Rectal smooth muscle tissue (tissue), 1 donor: ENCODE measurements around the gene MTMR1.

ENCODE experiments used
- H3K27ac ChIP-seq: one replicate; pipeline ENCODE4 v1.7.0; 2013; ENCODE audit warnings: low read depth, low read length, inconsistent platforms
- H3K27me3 ChIP-seq: one replicate; pipeline ENCODE4 v1.7.0; 2013; ENCODE audit warnings: low read length; ENCODE audit not compliant: control insufficient read depth, insufficient read depth
- H3K36me3 ChIP-seq: one replicate; pipeline ENCODE4 v1.7.0; 2013; ENCODE audit warnings: low read length; ENCODE audit not compliant: control insufficient read depth, insufficient read depth
- H3K4me1 ChIP-seq: one replicate; pipeline ENCODE4 v1.7.0; 2013; ENCODE audit warnings: low read length; ENCODE audit not compliant: control insufficient read depth, insufficient read depth
- H3K4me3 ChIP-seq: one replicate; pipeline ENCODE4 v1.7.0; 2013; ENCODE audit warnings: low read length
- H3K9ac ChIP-seq: one replicate; pipeline ENCODE4 v1.7.0; 2013; ENCODE audit warnings: low read length

MTMR1 gene

GRCh38 chrX:150683112-150683511, 10.1 kb upstream of the MTMR1 start:
- no peaks in the 10 kb centered on the region for H3K36me3 ChIP-seq
- no peak overlapping the region for H3K9ac ChIP-seq
- H3K27me3 ChIP-seq: no peaks in the 10 kb centered on the region
- no peak overlapping the region for H3K27ac ChIP-seq
- H3K4me3 ChIP-seq: no peak overlapping the region
- no peaks in the 10 kb centered on the region for H3K4me1 ChIP-seq

- H3K36me3 ChIP-seq: no peaks in the 10 kb centered on the region
- H3K4me1 ChIP-seq: no peaks in the 10 kb centered on the region
These were observed 9.6 kb upstream of the MTMR1 start for GRCh38 chrX:150683536-150684146.

DNA sequence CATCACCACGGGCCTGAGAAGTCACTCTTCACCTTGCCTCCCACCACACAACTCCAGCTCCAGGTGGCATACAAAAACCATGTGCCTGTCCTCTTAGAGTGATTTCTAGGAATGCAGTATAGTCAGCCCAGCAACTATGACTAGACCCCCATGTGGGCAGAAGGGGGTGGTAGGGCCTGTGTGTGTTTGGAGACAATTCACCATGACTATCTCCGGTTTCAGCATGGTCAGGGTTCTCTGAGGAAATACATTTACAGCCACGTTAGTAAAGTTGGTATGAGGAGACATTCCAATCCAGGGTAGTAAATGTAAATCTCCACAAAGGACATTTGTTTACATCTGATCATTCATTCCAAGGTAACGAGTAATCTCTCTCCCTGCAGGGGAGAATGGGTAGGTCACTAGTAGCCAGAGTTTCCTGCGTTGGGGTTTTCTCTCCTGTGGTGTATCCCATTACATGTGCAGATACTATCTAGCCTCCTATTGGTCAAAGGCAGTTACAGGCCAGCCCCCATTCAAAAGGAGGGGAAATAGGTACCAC, 4.2 kb upstream of the MTMR1 start:
- H3K4me1 ChIP-seq: no peaks in the 10 kb centered on the region

More at GRCh38 chrX:150683536-150684146, 9.6 kb upstream of the MTMR1 start:
- H3K27ac ChIP-seq: no peak overlapping the region
- H3K27me3 ChIP-seq: no peaks in the 10 kb centered on the region
- no peak overlapping the region for H3K4me3 ChIP-seq
- H3K9ac ChIP-seq: no peak overlapping the region

DNA sequence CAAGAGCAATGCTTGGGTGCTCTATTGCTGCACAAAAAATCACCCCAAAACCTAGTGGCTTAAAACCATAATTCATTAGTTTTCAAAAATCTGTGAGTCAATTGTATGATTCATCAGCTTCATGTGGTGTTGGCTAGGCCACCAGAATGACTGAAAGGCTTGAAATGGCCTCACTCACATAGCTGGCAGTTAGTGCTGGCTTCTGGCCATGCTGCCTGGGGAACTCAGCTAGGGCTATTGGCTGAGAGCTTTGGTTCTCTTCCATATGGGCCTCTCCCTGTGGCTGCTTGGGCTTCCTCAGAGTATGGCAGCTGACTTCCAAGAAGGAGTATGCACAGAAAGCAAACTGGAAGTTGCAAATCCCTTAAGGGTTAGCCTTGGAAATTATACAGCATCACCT, 3.1 kb upstream of the MTMR1 start:
- Histone ChIP-seq H3K9ac (no peak overlapping the region), H3K4me3 (no peak overlapping the region), H3K27ac (no peak overlapping the region), H3K27me3 (no peaks in the 10 kb centered on the region), H3K36me3 (no peaks in the 10 kb centered on the region), H3K4me1 (no peaks in the 10 kb centered on the region)

More for the DNA sequence above, 4.2 kb upstream of the MTMR1 start:
- no peak overlapping the region for H3K9ac ChIP-seq
- H3K27ac ChIP-seq: no peak overlapping the region
- H3K36me3 ChIP-seq: no peaks in the 10 kb centered on the region
- H3K4me3 ChIP-seq: no peak overlapping the region
- no peaks in the 10 kb centered on the region for H3K27me3 ChIP-seq

DNA sequence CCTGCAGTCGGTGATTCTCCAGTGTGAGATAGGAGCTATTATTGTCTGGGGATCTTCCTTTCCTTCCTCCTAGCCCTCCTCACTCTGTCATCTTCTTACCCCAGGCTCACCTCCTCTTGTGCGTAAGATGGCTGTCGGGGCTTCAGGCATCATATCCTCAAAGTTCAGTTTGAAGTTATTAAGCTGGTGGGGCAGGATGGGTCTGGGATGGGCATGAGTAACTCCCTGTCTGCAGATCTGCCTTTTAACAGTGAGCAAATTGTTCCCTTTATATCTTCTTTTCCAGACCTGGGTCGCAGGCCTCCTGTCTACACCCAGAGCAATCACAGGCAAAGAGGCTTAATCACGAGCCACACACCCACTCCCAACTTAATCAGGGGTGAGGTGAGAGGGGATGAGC, 900 bp upstream of the MTMR1 start:
- Histone ChIP-seq H3K27ac (no peak overlapping the region), H3K36me3 (no peaks in the 10 kb centered on the region), H3K9ac (no peak overlapping the region), H3K4me1 (no peaks in the 10 kb centered on the region), H3K4me3 (no peak overlapping the region), H3K27me3 (no peaks in the 10 kb centered on the region)

GRCh38 chrX:150693725-150694574, 754 bp downstream of the MTMR1 start:
- Histone ChIP-seq H3K4me1 (no peaks in the 10 kb centered on the region), H3K9ac (no peak overlapping the region), H3K36me3 (no peaks in the 10 kb centered on the region), H3K4me3 (peak overlapping the region; percentile 62), H3K27me3 (no peaks in the 10 kb centered on the region), H3K27ac (peak overlapping the region; percentile 70)

DNA sequence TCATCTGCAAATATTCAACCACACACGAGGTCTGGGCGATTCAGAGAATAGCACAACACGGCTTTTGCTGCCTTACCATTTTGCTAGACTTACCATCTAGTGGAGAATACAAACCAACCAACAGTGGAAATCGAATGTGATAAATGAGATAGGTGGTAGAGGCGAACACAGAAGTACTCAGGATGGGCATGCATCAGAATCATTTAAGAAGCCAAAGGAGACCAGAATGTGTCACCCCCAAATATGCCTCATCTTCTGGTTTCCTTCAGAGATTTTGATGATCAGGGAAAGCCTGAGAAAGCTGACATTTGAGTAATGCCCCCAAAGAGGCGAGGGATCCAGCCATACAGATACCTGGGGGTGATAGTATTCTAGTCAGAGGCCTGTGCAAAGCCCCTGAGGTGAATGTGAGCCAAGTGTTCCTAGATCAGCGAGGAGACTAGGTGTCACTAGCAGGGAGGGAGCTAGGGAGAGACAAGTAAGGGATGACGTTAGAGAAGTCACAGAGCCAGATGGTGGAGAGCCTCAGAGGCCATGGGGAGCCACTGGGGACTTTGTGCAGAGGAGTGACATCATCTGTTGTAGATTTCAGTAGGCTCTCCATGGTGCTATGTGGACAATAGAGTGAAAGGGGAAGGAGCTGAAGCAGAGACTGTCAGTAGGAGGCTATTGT, 1.7 kb downstream of the MTMR1 start:
- H3K4me3 ChIP-seq: peak overlapping the region; percentile 62
- H3K36me3 ChIP-seq: no peaks in the 10 kb centered on the region
- H3K9ac ChIP-seq: no peak overlapping the region
- H3K27ac ChIP-seq: no peak overlapping the region
- no peaks in the 10 kb centered on the region for H3K4me1 ChIP-seq
- H3K27me3 ChIP-seq: no peaks in the 10 kb centered on the region

- H3K27ac ChIP-seq: no peak overlapping the region
- H3K4me1 ChIP-seq: no peaks in the 10 kb centered on the region
These were observed 3.1 kb downstream of the MTMR1 start for GRCh38 chrX:150696331-150696730.

DNA sequence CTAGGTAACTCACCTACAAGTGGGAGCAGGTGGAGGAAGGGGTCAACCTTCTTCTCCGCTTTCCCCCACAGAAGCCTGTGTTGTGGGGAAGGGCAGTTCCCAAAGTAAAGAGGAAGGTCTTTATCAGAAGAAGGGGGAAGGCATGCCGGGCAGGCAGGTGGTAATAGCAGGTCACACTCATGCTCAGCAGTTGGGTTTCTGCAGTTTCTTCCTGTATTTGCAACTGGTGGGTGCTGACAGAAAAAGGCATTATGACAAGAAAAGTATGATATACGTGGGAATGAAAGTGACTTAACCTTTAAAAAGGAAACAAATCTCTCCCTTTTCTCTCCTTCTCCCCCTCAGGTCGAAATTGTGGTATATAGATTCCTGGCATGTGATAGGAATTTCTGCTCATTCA, 3.7 kb downstream of the MTMR1 start:
- H3K27me3 ChIP-seq: no peaks in the 10 kb centered on the region
- H3K36me3 ChIP-seq: no peaks in the 10 kb centered on the region
- H3K9ac ChIP-seq: no peak overlapping the region
- H3K4me1 ChIP-seq: no peaks in the 10 kb centered on the region
- H3K27ac ChIP-seq: no peak overlapping the region
- no peak overlapping the region for H3K4me3 ChIP-seq

More at GRCh38 chrX:150696331-150696730, 3.1 kb downstream of the MTMR1 start:
- Histone ChIP-seq H3K36me3 (no peaks in the 10 kb centered on the region), H3K27me3 (no peaks in the 10 kb centered on the region), H3K4me3 (no peak overlapping the region), H3K9ac (no peak overlapping the region)

DNA sequence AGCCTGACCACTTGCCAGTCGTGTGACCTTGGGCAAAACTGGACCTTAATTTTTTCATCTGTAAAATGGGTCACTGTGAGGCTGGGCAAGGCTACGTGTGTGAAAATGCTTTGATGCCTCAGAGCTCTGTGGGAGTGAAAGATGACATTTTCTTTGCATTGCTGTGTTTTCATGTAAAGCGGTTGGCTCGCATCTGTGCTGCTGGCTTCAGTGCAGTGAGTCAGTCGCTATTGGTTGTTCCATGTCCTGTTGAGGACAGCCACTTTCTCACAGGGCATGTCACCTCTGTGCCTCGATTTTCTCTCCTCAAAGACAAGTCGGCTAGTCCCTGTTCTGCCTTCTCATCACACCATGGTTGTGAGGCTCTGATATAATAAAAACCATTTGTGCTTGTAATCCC, 4.4 kb downstream of the MTMR1 start:
- H3K27ac ChIP-seq: no peak overlapping the region
- H3K4me1 ChIP-seq: no peaks in the 10 kb centered on the region
- no peaks in the 10 kb centered on the region for H3K27me3 ChIP-seq
- no peak overlapping the region for H3K4me3 ChIP-seq
- no peaks in the 10 kb centered on the region for H3K36me3 ChIP-seq
- H3K9ac ChIP-seq: no peak overlapping the region

- Histone ChIP-seq H3K27me3 (no peaks in the 10 kb centered on the region), H3K4me3 (no peak overlapping the region), H3K36me3 (no peaks in the 10 kb centered on the region), H3K4me1 (no peaks in the 10 kb centered on the region), H3K27ac (no peak overlapping the region), H3K9ac (no peak overlapping the region)
These were observed 5.8 kb downstream of the MTMR1 start for GRCh38 chrX:150698981-150699380.

- no peak overlapping the region for H3K27ac ChIP-seq
- H3K9ac ChIP-seq: no peak overlapping the region
- H3K4me3 ChIP-seq: no peak overlapping the region
- H3K4me1 ChIP-seq: no peaks in the 10 kb centered on the region
- H3K27me3 ChIP-seq: no peaks in the 10 kb centered on the region
- no peaks in the 10 kb centered on the region for H3K36me3 ChIP-seq
These were observed 6.9 kb downstream of the MTMR1 start for GRCh38 chrX:150700107-150700506.
